Activated CD4-positive, alpha-beta T cell treated with anti-CD3 and anti-CD28 coated beads, Interleukin-2, amount 50 U/mL, for 1 hour (primary cell): ENCODE data around the gene CD81.
A peak's percentile ranks its signal among the peaks of the same experiment; 100 is the strongest.

Experiments used
- DNase-seq: peaks from one replicate; pipeline ENCODE4 v3.0.0-alpha.2; 2020

CD81 gene

DNA sequence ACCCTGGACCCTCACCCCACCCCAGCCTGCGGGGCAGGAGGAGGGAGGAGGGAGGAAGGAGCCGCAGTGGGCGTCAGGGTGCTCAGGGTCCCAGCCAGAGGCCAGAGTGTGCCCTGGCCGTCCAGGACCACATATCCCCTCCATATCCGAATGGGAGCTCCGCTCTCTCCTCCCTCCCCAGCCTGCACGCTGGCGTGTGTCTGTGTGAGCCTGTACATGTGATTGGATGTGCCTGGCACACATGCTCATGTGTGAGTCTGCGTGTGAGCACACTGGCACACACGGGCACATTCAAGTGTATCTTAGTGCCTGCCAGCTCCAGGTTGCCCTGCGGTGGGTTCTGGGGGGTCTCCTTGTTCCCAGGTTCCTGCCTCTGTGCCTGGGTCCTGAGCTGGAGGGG is 31.6 kb downstream of the CD81 start:
- no peak for DNase-seq

DNA sequence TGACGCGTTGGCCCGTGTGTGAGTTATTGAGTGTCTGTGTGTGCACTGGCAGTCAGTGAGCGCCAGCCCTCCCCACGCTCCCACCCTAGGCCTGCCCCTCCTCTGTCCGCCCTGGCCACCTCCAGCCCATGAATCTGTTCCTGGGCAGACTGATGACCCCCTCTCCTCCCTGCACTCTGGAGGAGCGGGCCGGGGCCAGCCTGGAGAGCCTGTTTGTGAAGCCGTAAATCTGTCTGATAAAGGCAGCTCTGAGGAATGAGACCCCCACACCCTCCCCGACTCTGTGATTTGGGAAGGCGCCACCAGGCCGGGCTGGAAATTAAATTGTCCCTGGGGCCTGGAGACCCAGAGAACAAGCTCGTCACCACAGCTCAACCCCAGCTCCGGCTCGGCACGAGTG is 32.0 kb downstream of the CD81 start:
- no peak for DNase-seq

DNA sequence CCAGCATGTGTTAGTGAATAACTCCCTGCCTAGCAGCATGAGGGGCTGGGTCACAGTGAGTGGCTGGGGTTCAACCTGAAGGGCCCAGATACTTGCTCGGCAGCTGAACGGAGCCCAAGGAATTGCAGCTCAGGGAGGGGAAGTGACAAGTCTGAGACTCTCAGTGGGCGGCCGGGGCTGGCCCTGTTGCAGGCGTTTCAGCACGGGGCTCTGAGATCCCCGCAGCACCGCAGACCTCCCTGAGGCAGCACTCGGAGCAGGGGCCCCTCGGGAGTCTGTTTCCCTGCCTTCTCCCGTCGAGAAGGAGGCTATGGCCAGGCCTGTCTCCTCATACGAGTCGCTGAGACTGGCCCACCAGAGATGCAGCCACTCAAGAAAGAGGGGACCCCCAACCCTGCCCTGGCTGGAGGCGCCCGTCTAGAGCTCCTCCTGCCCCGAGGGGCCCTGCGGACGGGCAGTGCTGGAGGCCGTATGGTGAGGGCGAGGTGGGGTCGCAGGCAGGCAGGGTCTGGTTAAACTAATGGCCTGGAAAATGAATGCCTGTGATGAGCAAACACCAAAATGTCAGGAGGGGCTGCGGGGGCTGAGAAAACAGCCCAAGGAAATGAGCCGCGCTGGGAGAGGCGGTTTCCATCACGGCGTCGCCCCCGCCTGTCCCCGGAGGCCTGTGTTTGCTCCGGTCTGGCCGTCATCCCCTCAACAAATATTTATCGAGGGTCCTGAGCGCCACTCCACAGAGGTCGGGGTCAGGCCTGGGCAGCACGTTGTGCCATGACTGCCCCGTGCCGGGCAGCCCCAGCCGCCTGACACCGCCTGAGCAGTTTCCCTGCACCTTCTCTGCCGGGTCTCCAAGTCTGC is 32.7 kb downstream of the CD81 start:
- no peak for DNase-seq

DNA sequence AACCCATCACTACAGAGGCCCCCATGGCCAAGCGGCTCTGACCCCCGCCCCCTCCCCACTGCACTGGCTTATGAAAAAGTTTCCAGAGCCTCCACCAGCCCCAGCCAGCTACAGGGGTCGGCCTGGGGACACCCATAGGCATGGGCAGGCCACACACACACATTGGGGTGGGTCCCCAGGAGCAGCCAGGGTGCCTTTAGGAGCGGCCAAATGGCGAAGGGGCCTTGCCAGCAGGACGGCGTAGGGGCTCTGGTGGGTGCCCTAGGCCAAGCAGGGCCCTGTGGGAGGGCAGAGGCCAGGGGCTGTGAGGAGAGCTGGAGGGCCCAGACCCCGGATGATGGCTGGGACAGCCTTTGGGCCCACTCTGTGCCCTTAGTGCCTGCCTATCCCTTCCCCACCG is 33.5 kb downstream of the CD81 start:
- no peak for DNase-seq

DNA sequence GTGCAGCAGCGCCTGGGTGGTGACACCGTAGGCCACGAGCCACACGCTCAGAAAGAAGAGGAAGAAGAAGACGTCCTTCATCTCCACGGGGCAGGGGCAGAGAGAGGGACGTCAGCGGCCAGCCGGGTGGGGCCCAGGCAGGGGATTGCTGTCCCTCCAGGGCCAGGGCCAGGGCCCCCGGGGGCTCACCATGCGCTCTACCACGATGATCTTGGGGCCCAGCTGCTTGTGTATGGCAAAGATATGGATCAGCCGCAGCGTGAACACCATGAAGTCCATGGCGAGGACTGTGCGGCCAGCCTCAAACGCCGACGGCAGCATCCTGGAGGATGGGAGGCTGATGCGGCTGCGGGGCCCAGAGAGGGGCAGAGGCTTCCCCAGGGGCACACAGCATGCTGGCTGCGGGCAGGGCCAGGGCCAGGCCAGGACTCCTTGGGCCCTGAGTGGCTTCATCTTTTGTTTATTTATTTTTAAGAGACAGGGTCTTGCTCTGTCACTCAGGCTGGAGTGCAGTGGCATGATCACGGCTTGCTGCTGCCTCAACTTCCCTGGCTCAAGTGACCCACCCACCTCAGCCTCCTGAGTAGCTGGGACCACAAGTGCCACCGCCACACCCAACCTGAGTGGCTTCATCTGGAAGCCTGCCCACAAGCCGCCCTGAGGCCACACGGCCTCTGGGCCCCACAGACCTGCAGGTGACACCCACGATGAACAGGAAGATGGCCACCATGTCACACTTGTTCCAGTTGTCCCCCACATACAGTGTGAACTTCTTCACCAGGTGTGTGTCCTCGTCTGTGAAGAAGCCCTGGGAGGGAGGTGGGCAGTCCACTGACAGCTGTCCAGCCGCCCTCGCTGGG is 34.6 kb downstream of the CD81 start:
- DNase-seq: no peak

DNA sequence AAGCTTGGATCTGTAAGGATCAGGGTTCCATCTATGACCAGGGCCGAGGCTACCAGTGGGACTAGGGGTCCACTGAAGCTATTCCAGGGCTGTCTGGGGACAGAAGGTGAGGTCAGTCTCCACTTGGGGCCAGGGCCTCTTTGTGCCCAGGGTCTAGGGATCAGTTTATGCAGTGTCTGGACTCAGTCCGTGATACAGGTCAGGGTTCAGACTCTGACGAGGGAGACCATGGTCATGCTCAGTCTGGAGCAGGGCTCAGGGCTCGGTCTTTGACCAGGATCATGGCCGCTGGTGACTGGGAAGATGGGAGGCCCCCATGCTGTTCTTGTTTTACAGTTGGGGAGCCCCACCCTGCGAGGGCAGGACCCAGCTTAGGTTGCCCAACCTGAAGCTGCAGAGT is 35.2 kb downstream of the CD81 start:
- DNase-seq: no peak

DNA sequence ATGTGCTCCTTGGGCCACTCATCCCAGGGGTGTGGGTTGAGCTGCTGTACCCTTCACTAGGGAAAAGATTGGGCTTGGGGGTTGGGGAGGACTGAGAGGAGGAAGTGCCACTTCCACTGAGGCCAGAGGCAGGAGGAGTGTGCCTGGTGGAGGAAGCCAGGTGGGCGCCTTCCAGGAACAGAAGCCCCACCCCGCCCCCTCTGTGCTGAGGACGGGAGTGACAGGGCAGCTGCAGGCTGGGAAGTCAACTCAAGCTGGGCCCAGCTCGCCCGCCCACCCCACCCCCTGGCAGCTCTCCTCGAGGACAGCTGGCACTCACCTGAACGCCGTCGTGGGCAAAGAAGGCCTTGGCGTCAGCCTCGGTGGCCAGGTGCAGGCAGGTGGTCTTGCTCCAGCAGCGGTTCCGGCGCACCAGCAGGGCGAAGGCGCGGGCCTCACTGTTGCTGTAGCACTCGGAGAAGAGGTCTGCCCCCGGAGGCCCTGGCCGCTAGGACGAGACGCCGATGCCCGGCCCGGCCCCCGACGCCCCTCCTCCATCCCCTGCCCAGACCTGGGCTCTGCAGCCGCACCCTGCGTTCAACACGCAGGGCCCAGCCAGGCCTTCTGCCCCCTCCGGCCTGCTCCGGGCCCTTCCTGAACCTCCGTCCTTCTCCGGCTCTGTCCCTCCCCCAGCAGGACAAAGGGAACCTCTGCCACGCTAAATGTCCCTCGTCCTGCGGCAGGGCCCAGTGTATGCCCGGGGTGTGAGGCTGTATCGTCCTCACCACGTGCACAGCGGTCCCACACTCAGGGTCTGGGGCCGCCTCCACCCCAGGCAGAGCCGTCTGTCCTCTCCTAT is 36.9 kb downstream of the CD81 start:
- no peak for DNase-seq

DNA sequence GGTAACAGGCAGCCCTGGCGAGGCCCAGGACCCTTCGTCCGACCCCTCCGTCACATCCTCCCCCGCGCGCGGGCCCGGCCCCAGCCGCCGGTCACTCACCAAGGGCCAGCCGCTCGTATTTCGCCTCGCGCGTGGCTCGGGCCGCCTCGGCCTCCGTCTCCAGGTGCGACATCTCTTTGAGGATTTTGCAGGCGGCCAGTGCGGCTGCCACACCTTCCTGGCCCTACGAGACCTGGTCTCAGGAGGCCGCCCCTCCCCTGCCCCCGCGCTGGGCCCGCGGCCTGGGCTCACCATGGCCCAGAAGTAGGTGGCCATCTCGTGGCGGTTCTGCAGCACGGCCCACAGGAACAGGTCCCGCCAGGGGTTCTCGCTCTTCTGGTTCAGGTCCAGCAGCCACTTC is 37.5 kb downstream of the CD81 start:
- DNase-seq: no peak

DNA sequence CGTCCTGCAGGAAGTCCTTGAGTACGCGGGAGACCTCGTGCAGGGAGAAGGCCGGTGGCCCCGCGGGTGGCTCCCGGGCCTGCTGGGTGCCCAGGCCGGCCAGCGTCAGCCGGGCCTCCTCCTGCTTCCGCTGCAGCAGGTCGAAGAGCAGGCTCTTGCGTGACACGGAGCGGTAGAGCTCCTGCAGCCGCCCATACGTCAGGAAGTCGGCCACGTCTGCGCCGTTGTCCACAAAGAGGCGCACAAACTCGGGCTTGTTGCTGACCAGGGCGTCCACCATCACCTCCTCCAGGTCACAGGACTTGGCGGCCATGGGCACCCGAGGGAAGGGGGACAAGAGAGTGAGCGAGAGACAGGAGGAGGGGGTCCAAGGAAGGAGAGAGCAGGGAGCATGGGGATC is 38.1 kb downstream of the CD81 start:
- no peak for DNase-seq

DNA sequence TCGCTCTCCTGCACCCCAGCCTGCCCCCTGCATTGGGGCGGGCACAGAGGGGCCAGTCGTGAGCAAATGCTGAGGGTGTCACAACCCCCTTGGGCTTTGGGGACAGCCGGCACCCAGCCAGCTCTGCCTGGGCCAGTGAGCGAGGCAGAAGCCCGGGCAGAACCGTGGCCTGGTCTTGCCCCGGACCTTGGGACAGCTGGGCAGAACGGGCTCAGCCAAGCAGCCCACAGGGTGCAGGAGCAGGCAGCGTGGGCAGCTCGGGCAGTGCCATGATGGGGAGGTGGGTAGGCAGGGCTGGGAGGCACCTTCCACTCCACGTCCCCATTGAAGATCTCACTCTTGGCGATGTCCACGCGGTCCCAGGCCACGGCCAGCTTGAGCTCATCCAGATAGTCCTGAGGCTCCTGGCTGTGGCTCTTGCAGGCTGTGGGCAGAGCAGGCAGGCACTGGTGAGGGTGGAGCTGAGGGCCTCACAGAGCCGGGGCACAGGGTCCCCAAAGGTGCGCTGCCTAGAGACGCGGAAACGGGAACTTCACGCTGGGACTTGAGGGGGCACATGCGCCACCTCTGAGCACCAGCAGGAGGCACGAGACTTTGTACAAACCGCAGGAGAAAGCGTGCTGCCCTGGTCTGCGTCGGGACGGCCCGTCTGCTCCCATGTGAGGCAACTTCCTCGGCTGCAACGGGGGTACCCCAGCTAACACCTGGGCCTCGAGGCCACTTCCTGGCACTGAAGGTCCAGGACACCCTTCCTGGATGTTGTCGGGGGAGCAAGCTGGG is 38.7 kb downstream of the CD81 start:
- DNase-seq: no peak

DNA sequence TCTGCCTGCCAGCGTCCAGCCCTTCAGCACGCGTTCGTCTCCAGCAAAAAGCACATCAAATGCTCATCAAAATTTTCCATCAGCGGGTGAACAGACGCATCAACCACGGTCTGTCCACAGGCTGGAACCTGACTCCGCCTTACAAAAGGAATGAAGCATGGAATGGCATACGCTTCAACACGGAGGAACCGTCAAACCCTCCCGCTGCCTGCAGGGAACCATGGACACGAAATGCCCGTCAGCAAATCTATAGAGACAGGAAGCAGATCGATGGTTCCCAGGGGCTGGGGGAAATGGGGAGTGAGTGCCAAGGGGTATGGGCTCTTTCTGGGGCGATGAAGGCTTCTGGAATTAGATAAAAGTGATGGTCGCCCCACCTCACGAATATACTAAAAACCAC is 39.7 kb downstream of the CD81 start:
- no peak for DNase-seq

DNA sequence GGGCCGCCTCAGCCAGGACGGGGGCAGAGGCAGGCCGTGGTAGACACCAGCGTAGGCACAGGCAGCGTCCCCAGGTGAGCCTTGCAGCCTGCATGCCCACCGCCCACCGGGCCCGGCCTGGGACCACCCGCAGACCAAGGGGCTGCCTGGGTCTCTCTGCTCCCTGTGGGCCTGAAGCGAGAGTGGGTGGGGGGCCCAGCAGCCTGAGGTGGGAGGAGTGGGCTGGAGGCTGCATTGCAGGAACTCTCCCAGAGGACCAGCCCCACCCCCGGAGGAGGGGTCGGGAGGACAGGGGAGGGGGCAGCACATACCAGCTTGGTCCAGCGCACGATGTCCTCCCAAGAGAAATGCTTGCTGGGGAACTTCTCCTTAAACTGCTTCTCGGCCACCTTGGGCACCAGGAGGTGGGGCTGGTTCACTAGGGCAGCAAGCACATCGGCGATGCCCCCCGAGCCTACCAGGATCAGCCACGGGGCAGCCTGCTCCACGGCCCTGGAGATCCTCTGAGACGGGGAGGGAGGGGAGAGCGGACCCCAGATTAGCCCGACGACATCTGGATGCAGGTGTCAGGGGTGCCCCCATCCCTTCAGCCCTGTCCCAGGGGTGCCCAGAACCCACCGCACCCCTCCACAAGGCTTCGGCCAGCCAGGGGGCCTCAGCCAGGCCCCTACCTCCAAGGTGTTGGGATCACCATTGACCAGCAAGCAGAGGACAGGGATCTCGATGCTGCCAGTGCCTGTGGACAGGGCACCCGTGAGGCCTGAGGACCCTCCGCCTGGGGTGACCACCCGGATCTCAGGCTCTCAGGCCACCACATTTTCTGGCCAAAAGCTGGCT is 41.0 kb downstream of the CD81 start:
- no peak for DNase-seq

DNA sequence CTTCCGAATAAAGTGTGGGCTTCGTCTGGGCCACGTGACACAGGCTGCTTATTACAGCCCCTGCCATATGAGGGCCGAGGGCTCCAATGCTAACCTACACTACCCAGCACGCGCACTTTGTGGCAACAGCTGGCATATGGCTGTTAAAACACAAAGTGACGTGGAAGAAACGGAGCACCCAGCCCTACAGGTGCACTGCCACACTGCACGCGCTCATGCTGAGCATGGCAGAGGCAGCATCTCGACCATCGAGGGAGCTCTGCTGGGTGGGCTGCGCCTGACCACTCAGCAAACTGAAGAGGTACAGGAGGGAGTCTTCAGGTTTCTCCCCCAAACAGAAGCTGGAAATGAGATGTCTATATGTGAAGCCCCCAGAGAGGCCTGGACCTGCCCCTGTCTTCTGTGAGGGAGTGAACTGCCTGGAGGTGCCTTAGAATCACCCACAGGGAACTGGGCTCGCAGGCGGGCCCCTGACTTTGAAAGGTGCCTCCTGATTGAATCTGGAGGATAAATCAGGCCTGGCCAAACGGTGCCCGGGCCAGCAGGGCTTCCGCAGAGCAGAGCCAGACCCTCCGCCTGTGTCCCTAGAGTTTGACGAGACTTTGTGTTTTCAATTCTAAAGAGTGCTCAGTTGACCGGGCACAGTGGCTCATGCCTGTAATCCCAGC is 41.7 kb downstream of the CD81 start:
- DNase-seq: no peak

DNA sequence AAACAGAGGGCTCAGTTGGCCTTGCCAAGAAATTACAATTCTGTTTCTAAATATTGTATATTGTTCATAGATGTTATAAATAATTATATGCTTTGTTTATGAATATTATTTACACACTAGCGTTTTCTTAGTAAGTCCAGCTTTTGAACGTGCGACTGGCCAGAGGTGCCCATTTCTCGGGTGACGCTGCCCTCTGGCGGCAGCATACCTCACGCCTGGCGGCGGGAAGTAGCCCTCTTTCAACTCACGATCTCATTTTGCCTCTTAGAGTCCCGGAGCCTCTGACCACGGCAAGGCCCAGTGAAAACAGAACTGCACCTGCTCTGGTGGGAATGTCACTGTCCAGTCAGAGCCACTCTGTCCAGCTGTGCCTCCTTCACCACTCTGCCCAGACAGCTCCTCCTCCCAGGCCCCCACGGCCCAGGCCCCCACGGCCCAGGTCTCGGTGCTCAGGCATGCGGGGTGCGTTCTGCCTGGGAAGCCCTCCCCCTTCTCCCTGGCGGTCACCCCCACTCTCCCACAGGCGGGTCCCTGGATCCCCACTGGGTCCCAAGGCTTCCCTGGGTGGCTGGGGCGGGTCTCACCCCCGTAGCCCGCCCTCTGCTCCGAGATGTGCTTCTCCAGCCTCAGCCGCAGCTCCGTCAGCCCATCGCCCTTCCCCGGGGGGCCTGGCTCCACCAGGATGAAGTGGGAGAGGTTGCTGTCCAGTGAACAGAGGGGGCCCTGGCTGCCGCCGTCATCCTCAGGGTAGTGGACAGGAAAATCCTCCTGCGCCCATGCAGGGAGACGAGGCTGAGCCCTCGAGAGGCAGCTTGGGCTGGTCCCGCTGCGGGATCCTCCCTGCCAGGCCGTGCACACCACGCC is 42.8 kb downstream of the CD81 start:
- DNase-seq: peak; percentile 57

DNA sequence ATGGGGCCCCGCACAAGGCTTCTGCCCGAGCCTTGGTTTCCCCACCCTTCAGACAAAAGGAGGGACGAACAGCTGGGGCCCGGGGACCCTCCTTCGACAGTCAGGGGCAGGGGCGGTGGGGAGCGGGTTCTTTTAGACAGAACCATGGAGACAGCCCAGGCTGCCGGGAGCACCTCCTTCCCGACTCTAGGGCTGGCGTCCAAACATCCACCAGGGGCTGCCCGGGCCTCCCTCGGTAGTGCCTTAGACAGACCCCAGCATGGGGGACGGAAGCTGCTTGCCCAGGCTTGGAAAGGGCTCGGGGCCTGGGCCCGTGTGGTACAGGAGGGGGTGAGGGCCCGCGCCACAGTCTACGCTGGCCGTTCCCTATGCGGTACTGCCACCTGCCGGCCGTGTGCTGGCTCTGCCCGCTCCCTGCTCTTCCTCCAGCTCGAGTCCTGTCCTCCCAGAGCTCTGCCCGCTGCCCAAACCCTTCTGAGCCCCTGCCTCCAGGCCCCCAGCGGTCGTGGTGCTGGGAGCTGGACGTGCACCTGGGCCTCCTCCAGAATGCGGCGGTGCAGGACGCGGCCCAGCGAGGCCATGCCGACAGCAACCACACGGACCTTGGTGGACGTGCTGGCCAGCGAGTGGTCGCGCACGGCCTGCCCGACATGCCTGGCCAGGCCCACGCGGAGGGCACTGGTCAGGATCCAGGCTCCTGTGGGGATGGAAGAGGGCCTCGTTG is 43.6 kb downstream of the CD81 start:
- DNase-seq: peak; percentile 72

DNA sequence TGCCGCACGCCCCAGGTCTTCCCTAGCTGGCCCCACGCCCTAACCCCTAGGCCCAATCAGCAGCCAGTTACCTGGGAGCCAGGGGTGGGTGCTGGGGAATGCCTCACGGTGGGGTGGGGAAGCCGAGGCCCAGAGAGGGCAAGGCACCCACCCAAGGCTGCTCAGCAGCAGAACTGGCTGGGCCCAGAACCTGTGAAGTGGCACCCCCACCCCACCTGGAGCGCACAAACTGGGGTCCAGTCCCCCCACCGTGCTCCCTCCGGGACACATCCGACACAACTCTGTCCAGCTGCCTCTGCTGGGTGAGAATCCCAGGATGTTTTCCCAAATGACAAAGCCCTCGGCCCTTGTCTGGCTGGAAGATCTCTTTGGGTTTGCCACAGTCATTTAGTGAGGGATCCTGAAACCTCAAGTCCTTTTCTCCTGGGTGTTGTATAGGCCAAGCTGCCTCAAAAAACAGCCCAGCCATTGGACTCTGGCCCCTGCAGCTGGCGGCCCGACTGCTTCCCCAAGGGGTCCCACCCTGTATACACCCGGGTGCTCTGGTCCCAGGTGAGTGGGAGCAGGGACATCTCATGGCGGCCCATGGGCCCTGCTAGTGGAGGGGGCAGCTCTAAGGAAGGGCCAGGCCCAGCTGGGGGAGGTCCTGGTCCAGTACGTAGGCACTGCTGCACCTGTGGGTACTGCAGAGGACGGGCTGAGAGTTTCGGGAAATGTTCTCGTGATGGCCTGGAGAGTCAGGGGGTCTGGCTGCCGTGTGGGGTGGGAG is 44.3 kb downstream of the CD81 start:
- DNase-seq: no peak

DNA sequence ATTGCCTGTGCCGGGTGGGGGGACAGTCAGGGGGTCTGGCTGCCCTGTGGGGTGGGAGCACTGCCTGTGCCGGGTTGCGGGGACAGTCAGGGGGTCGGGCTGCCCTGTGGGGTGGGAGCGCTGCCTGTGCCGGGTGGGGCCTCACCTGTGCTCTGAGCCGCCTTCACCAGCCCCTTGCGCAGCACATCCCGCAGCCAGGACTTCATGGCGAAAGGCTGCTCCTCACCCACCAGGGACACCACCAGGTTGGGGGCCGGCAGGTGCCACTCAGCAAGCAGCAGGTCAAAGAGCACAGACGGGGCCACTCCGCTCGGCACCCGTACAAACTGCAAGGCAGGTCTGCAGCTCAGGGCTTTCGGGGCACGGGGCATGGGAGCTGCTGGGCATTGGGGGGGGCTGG is 44.9 kb downstream of the CD81 start:
- no peak for DNase-seq

DNA sequence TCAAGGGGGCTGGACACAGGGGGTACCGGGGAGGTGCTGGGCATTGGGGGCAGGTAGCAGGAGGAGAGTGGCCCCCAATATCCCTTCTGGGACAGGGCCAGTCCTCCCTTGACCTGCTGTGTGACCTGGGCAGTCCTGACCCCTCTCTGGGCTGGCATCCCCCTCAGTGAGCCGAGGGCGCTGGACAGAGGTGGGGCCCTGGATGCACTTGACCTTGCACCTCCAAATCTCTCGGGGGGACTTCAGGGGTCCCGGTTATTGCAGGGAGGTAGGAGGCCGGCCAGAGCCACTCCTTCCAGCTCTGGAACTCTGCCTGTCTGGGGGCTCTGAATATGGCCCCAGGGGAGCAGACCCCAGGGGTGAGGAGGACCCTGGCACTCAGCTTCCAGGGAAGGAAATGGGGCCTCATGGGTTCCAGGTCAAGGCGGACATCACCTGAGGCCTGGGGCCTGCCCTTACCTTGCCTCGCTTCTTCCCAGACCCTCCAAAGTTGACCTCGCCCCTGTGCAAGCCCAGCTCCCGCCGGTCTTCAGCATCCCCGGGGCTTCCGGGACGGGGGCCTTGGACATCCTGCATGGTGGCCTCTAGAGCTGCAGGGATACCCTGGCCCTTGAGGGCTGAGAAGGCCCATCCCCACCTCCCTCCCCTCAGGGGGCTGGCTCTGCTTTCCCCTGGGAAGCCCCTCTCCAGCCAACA is 45.5 kb downstream of the CD81 start:
- no peak for DNase-seq
